ENCODE results near the gene SACM1L.

- TF ChIP-seq TCF7L2 (IDR thresholded peaks at IDR 0.05; ENCODE audit: low read depth, low read length) (no peak), CTCF (IDR thresholded peaks at IDR 0.05) (no peak), POLR2AphosphoS5 (IDR thresholded peaks at IDR 0.05; ENCODE audit: low read depth, low read length) (no peak)
Measured at GRCh38 chr3:45785605-45786150, 96.5 kb downstream of the SACM1L start.

Data from Panc1 (cell line).